PFSK-1 (cell line): ENCODE results near the gene PRR33.

Experiments used
- FOXP2 ChIP-seq: optimal IDR thresholded peaks from 2 replicates; pipeline ENCODE3; 2011; ENCODE audit warnings: borderline replicate concordance, control low read depth, inconsistent platforms; ENCODE audit not compliant: insufficient read depth; ENCODE audit errors: extremely low read length, extremely low read depth
- POLR2AphosphoS5 ChIP-seq: IDR thresholded peaks from 2 replicates; pipeline ENCODE4 v1.6.1; 2012; ENCODE audit warnings: low read depth, mild to moderate bottlenecking, control low read depth, low read length, moderate library complexity
- SIN3A ChIP-seq: IDR thresholded peaks from 2 replicates; pipeline ENCODE4 v1.6.1; 2012; ENCODE audit warnings: mild to moderate bottlenecking, low read length, moderate library complexity, borderline replicate concordance; ENCODE audit not compliant: insufficient read depth
- TAF1 ChIP-seq: IDR thresholded peaks from 2 replicates; pipeline ENCODE4 v1.6.1; 2012; ENCODE audit warnings: low read length, control low read depth, borderline replicate concordance; ENCODE audit not compliant: insufficient read depth
- TF ChIP-seq, protein P1 (sequence below), 2 experiments: IDR thresholded peaks; 2 replicates each; pipeline versions ENCODE4 v1.6.1 to v1.8.0; 2011 to 2012; ENCODE audit warnings: low read depth in 2 of 2, low read length in 2 of 2, control low read depth in 1 of 2, inconsistent platforms in 1 of 2, mild to moderate bottlenecking in 1 of 2, moderate library complexity in 1 of 2; ENCODE audit not compliant: insufficient read depth in 1 of 2

Gene PRR33

GRCh38 chr11:1927848-1928469 is 36.3 kb upstream of the PRR33 start:
- TF ChIP-seq, protein P1, sequence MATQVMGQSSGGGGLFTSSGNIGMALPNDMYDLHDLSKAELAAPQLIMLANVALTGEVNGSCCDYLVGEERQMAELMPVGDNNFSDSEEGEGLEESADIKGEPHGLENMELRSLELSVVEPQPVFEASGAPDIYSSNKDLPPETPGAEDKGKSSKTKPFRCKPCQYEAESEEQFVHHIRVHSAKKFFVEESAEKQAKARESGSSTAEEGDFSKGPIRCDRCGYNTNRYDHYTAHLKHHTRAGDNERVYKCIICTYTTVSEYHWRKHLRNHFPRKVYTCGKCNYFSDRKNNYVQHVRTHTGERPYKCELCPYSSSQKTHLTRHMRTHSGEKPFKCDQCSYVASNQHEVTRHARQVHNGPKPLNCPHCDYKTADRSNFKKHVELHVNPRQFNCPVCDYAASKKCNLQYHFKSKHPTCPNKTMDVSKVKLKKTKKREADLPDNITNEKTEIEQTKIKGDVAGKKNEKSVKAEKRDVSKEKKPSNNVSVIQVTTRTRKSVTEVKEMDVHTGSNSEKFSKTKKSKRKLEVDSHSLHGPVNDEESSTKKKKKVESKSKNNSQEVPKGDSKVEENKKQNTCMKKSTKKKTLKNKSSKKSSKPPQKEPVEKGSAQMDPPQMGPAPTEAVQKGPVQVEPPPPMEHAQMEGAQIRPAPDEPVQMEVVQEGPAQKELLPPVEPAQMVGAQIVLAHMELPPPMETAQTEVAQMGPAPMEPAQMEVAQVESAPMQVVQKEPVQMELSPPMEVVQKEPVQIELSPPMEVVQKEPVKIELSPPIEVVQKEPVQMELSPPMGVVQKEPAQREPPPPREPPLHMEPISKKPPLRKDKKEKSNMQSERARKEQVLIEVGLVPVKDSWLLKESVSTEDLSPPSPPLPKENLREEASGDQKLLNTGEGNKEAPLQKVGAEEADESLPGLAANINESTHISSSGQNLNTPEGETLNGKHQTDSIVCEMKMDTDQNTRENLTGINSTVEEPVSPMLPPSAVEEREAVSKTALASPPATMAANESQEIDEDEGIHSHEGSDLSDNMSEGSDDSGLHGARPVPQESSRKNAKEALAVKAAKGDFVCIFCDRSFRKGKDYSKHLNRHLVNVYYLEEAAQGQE (IDR thresholded peaks at IDR 0.05; ENCODE audit: insufficient read depth in 1 of 2, low read depth in 2 of 2, low read length in 2 of 2), result no peak
- TF ChIP-seq FOXP2 (no peak), POLR2AphosphoS5 (no peak), TAF1 (no peak), SIN3A (no peak)

DNA sequence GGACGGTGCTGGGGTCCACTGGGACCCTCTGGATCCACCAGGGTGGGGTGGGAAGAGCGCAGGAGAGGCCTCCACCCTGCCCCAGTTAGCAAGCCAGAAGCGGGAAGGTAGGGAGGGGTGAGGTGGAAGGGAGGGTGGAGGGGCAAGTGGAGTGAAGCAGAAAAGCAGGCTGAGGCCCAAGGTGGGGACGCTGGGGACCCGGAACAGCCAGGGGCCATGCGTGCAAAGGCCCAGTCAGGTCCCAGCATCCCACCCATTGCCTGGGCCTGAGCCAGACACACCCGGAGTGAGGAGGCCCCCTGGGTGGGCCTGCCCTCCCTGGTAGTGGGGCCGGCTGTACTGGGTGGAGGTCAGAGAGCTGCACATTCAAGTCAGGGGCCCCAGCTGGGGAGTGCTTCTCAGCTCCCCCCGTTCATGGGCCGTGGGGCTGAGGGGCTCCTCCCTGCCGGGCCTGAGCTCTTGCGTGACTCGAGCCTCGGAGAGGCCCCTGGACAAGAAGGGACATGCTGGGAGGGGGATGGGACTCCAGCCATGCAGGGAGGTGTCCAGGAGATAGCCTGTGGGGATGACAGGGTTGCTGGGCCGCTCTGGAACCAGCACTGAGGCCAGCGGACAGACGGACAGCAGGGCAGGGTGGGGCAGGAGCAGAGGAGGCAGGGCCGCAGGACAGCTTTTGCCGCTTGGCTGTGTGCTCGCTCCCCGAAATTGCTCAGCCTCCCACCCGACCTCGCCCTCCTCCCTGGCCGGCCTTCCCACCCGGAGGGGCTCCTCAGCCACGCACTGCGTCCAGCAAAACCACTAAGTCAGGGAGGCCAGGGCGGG is 35.5 kb upstream of the PRR33 start:
- TF ChIP-seq SIN3A, result no peak
- TF ChIP-seq POLR2AphosphoS5, result no peak
- TF ChIP-seq FOXP2, result no peak
- TF ChIP-seq, protein P1 (IDR thresholded peaks at IDR 0.05; ENCODE audit: insufficient read depth in 1 of 2, low read depth in 2 of 2, low read length in 2 of 2), result no peak
- no peak for TF ChIP-seq TAF1

DNA sequence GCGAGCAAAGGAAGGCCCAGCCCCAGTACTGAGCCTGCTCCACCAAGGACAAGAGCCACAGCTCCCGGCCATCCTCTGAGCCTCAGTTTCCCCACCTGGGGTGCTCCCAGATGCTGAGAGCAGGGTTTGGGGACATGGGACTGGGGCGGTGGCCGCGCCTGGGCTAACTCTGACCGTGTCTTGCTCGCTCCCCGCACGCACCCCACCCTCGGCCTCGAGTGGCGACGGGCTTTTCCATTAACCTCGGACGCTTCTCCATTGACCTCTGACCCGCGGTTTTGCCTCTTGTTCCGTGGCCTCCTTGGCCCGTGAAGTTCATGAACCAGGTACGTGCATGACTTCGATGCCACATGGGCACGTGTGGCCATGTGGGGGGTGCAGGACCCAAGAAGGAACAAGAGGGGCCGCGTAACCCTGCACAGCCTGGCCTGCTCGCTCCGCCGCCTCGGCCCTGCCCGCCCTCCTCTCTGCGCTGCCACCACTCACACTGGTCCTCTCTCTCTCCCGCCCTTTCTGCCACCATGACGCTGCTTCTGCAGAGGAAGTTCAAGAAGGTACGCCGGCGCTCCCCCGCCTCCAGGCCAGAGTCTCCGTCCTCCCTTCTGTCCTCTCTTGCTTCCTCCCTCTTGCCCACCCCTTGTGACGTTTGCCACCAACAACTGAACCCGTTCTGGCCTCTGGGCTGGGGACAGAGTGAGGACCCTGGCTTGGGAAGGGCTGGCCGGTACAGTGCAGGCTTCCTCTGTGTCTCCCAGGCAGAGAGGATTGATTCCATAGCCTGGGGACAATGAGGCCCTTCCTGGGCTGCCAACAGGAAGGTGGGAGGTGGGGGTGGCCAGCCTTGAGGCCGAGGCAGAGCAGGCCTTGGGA is 34.7 kb upstream of the PRR33 start:
- TF ChIP-seq, protein P1 (IDR thresholded peaks at IDR 0.05; ENCODE audit: insufficient read depth in 1 of 2, low read depth in 2 of 2, low read length in 2 of 2), result no peak
- TF ChIP-seq TAF1 (no peak), POLR2AphosphoS5 (no peak), SIN3A (no peak), FOXP2 (no peak)

DNA sequence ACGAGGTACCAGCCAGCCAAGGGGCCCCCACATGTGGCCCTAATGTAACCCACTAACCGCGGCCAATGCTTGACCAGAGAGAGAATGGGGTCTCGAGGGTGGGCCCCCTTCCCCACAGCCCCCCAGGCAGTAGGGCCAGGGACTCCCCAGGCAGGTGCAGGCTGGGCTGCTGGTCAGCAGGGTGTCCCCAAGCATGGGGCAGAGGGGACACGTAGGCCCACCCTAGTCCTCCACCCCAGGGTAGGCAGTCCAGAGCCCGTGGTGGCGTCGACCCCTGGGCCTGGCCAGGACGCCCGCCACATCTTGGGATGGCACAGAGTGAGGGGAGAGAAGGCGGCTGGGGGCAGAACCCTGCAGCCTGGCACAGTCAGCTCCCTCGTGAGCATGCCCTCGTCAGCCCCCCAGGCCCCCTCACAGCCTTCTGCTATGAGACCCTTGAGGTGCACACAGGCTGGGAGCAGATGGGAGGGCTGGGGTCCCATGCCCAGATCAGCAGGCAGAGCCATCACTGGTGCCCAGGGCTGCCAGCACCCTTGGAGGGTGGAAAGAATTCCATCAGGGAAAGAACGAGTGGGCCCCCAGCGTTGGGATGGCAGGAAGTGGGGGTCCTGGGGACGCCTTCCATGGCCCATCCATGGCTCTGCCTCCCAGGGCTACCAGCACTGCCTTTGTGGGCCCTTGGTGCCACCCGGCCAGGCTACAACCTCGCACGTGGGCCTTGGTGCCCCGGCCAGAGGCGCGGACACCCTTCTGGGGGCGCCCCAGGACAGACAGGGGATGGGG is 33.9 kb upstream of the PRR33 start:
- TF ChIP-seq POLR2AphosphoS5 (no peak), TAF1 (no peak), FOXP2 (no peak), SIN3A (no peak)
- TF ChIP-seq, protein P1 (IDR thresholded peaks at IDR 0.05; ENCODE audit: insufficient read depth in 1 of 2, low read depth in 2 of 2, low read length in 2 of 2), result no peak
